NCI-H2196 treated with DMSO at 0.1 percent for 48 hours (cell line): ENCODE measurements around the gene ZNF770.
"Not testable (repeated sequence)": the region's sequence is repeated elsewhere in the genome, so short reads cannot be mapped to it uniquely, and the experiment has no call there.

ENCODE experiments used
- DNase-seq: peaks from one replicate; lab custom pipeline; 2025; ENCODE audit not compliant: unreplicated experiment; lab: John Stamatoyannopoulos, UW

The ZNF770 gene

DNA sequence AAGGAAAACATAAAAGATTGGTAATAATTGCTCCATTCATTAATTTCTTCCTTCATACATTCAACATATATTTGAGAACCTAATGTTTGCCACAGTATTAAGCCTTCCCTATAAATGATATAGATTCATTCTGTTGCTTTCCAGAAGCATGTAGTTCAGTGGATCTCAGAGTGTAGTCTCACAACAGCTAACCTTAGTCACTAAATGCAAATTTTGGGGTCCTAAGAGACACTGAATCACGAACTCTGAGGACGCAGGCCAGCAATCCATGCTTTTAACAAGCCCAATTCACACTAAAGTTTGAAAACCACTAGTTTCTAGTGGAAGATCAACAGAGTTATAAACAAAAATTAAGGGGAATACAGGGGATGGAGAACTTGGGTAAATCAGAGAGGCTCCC is 11.3 kb downstream of the ZNF770 start:
- DNase-seq: no peak

DNA sequence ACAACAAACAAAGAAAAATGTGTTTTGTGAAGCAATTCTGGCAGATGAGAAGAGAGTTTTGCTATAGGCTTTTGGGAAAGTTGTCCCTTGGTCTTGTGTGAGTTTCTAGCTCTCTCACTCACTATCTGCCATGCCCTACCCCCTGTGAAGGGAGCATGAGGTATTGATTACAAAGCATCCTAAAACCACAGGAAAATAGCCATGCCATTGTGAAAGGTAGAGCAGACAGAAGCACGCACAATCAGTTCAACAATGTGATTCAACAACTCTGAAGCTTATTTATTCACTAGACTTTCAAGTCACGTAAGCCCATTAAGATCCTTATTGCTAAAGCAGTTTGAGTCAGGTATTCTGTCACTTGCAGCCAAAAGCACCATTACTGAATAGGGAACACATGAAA is 12.0 kb downstream of the ZNF770 start:
- DNase-seq: no peak

DNA sequence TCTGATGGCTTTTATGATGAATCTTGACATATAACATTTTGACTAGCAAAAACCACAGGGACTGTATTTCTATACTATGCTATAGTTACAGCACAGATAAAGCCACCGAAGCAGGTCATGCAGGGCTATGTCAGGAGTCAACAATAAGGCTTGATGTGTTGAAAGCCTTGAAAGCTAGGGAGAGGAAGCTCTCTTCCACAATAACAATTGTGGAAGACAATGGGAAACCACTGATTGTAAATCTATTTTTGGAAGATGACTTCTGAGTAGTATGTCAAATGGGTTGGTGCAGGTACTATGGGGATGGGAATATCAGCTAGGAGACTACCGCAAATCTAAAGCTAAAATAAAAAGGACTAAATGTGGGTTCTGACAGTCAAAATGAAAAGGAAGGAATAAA is 14.6 kb downstream of the ZNF770 start:
- DNase-seq: no peak

DNA sequence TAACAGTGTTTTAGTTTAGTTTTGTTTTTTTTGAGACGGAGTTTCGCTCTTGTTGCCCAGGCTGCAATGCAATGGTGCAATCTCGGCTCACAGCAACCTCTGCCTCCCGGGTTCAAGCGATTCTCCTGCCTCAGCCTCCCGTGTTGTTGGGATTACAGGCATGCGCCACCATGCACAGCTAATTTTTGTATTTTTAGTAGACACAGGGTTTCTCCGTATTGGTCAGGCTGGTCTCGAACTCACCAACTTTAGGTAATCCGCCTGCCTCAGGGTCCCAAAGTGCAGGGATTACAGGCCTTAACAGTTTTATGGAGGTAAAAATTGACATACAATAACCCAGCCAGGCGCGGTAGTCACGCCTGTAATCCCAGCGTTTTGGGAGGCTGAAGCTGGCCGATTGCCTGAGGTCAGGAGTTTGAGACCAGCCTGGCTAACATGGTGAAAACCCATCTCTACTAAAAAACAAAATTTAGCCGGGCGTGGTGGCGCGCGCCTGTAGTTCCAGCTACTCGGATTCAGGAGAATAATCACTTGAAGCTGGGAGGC is 17.9 kb downstream of the ZNF770 start:
- DNase-seq: not testable (repeated sequence)

DNA sequence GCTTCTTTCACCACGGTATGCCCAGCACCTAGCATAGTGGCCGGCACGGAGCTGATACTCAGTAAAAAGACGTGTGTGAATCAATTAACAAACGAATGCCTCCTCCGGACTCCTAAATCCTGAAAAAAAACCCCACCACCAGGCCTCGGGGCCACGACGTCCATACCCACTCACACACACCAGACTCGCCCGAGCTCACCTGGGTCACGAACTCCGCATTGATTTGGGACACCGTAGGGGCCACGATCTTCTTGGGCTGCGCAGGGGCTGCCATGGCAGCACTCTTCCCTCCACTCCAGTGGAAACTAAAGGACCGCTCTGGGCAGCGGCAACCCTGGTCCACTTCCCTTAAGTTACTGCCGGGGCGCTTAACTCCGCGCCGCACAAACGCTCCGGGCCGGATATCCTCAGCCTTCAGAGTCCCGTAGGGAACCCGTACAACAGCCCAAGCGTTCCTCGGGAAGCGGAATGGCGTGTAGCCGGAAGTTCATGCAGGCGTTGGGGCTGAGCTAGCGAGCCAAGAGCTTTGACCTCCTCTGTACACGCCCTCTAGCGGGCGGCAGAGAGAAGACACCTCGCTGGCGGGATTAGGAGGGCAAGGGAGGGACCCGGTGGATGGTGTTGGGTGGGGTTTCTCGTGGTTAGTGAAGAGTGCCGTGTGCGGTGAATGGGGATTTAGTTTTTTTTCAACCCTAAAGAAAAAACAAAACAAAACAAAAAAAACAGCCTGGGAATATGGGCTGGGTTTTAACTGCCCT is 18.6 kb downstream of the ZNF770 start, which contains the start of gene AQR:
Gene AQR, minus strand, starts transcription at position 403 of the 758 bp plus-strand sequence. Its CDS starts 129 bp downstream, at position 274.
- DNase-seq: peak; percentile 66

DNA sequence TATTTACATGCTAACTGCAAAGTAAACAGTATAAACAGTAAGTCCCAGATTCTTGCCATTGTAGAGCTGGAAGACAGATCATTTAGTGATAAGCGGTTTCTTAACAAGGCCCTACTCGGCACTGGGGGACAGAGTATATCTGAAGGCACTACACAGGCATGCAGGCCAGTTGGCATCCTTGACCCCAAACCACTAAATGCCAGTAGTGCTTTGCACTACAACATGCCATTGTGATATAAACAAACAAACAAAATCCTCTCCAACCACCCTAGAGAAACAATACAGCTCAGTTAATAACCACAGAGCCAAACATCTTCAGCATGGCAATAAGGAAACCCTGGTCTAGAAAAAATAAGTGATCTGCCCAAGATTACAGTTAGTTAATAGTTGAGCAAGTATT is 23.8 kb downstream of the ZNF770 start:
- DNase-seq: no peak

DNA sequence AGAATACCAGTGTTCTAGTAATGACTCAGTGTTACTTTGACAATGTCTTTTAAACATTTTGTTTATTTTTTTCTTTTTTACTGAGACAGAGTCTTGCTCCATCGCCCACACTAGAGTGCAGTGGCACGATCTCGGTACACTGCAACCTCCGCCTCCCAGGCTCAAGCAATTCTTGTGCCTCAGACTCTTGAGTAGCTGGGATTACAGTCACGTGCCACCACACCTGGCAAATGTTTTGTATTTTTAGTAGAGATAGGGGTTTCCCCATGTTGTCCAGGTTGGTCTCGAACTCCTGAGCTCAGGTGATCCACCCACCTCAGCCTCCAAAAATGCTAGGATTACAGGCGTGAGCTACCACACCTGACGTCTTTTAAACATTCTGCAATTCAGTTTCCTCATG is 34.2 kb downstream of the ZNF770 start:
- no peak for DNase-seq

DNA sequence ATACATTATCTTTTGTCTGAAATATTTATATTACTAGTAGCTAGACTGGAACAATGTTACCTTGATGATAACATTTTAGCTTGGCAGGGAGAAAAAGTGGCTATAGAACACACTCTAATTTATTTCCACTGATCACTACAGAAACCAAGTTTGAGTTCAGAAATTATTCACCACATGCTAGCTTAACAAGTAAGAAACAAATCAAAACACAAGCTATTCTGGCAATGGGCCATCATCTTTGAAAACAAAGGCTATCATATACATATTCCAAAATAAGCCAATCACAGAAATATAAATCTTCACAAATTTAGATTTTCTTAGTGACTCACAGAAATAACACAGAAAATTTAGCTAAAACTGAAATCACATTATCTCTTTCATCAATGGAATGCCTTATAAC is 35.6 kb downstream of the ZNF770 start:
- DNase-seq: no peak

DNA sequence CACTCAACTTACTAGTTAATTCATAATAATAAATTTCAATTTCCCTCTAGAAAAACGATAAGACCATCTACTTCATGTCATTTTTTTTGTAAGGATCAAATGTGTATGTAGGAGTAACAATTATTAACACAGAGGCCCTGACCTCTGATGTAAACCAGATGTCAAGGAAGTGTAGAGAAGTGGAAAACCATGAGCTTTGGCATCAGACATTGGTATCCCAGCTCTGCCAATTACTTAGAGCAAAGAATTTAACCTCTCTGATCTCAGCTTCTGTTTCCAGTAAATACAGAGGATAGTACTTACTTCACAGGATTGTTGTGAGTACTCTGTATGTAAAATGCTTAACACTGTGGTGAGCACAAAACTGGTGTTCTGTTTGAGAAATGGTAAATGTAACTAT is 36.1 kb downstream of the ZNF770 start:
- no peak for DNase-seq

DNA sequence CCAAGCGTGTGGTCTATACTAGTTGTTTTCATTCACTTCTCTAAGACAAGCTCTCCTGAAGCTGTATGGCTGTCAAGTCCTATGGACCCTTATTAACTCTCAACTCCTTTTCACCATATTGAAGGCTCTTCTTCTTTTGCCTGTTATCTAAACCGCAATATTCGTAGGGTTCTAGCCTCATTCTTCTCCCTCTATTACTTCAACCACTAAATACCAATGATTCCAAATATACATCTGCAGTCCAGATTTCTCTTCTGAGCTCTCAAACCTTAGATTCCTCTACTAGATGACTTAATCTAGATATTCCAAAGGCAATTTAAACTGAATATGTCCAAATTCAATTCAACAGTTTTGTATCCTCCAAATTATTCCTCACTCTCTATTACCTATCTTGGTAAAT is 43.2 kb downstream of the ZNF770 start:
- no peak for DNase-seq

DNA sequence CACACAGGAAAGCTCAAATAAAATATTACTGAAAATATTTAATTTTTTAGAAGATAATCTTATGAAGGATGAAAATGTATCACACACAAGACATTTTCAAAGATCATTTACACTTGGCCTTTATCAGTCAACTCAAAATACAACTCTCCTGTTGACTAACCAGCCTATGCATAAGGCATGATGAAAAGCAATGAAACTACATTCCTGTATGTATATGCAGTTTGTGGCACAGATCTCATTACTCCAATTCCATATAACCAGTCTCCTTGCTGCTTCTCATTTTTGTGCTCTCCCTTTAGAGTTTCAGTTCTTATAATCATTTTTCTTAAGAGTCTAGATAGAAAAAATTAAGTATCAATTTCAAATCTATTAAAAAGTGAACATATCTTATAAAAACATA is 44.4 kb downstream of the ZNF770 start:
- DNase-seq: no peak

DNA sequence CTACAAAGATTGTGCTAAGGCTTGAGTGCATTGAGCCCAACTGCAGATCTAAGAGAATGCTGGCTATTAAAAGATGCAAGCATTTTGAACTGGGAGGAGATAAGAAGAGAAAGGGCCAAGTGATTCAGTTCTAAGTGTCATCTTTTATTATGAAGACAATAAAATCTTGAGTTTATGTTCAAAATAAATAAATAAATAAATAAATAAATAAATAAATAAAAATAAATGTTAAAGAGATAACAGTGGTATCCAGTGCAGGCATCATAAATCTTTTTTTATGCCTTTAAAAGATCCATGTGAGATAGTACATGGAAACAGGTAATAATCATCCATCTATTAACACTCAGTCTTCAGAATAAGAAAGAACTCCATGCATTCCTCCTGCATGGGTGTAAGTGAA is 44.8 kb downstream of the ZNF770 start:
- not testable (repeated sequence) for DNase-seq

DNA sequence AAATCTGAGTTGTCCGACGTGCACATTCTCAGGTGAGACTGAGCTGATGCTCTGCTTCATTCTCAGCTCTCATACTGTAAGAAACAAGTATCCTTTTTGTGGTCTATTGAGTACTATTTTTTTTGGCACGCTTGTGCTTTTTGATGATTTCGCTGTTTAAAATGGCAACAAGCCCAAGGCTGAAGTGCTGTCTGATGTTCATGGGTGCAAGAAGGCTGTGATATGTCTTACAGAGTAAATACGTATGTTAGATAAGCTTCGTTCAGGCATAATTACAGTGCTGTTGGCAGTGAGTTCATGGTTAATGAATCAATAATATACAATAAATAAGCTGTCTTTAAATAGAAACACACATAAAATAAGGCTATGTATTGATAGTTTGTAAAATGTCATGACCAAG is 45.7 kb downstream of the ZNF770 start:
- DNase-seq: peak; percentile 70

DNA sequence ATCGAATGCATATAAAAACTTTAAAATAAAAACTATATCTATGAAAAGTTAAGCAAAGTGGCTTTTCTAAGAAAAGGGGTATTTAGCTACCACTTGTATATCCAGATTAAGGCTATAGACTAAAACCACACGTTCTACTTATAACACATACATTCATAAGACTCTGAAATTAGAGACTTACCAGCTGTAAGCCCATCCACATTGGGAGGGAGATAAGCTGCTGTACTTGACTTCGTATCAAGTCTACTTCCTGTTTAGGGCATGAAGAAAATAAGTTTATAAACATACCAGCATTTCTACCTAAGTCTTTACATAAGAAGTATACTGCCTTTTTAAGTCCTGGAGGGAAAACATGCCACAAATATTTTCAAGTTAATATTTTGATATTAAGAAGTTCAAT is 46.3 kb downstream of the ZNF770 start:
- no peak for DNase-seq

DNA sequence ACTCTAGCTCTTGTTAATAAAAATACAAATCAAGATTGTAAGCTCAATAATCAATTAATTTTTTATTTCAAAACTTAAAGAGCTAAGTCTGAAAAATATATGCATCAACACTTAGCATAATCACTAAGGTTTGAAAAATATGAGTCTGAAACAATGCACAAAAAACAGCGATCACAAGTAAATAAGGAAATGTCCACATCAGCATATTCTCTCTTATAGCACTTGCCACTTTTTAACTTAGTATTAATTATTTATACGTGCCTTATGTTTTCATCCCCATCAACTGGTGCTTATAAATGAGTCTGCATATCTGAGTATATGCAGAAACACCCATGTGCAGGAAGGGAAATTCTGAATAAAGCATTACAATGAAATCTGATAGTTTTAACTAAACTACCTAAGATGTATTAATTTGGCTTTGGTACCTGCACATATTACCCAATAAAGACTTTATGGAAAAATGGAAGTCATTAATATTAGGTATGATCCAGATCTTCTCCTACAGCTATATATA is 46.8 kb downstream of the ZNF770 start:
- no peak for DNase-seq

DNA sequence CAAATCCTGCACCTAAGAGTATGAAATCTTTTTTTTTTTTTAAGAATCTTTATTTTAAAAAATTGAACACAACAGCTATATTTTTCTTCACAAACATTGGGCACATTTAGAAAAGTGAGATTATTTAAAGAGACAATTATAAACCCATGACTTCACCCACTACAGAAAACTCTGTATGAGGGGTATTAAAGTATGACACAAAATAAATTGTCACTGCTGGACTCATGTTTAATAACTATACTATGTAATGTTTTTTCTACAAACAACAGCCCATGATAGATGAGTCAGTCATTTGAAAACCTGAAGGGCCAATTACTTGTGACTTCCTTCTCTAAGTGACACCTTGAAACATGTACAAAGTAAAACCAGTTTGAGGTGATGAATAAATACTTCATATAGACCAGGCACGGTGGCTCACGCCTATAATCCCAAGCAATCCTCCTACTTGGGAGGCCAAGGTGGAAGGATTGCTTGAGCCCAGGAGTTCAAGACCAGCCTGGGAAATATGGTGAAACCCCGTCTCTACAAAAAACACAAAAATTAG is 54.6 kb downstream of the ZNF770 start:
- DNase-seq: no peak

DNA sequence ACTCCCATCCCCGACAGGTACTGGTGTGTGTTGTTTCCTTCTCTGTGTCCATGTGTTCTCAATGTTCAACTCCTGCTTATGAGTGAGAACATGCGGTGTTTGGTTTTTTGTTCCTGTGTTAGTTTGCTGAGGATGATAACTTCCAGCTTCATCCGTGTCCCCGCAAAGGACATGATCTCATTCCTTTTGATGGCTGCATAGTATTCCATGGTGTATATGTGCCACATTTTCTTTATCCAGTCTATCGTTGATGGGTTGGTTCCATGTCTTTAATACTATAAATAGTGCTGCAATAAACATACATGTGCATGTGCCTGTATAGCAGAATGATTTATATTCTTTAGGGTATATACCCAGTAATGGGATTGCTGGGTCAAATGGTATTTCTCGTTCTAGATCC is 59.7 kb downstream of the ZNF770 start:
- not testable (repeated sequence) for DNase-seq
